Keratinocyte (primary cell): Measurements from ENCODE around the gene NCK2. TPM values are rescaled to one million over a fixed set of nuclear protein-coding genes. Genes with fewer than 3 reads are reported as not detected.

Experiments
- DNase-seq: peaks from one replicate; pipeline ENCODE4 v3.0.0-alpha.2; 2011; ENCODE audit warnings: low read depth, missing footprints, low spot score
- FAIRE-seq: peaks from 2 replicates; lab custom pipeline; 2011; peaks lifted over from hg19 to GRCh38; lab: Jason Lieb, UNC
- H2AFZ ChIP-seq: 2 replicates; pipeline ENCODE4 v1.6.0; 2012; ENCODE audit warnings: low read length, control low read depth, inconsistent platforms; ENCODE audit not compliant: control insufficient read depth
- H3K27ac ChIP-seq: 2 replicates; pipeline ENCODE4 v1.5.1; 2011; ENCODE audit warnings: low read length; ENCODE audit not compliant: control insufficient read depth, insufficient read depth
- H3K27me3 ChIP-seq: 3 replicates; pipeline ENCODE4 v1.6.0; 2011; ENCODE audit warnings: low read length; ENCODE audit not compliant: control insufficient read depth, insufficient read depth; ENCODE audit errors: extremely low read depth
- H3K36me3 ChIP-seq, 2 experiments: 2 replicates in 1 of 2; 3 replicates in 1 of 2; pipeline ENCODE4 v1.5.1; 2011; ENCODE audit warnings: low read length in 2 of 2, mild to moderate bottlenecking in 1 of 2; ENCODE audit not compliant: control insufficient read depth in 2 of 2, insufficient read depth in 2 of 2; ENCODE audit errors: extremely low read depth in 1 of 2
- H3K4me1 ChIP-seq: 3 replicates; pipeline ENCODE4 v1.5.1; 2011; ENCODE audit warnings: low read length; ENCODE audit not compliant: control insufficient read depth, insufficient read depth; ENCODE audit errors: extremely low read depth
- H3K4me2 ChIP-seq: 3 replicates; pipeline ENCODE4 v1.6.0; 2011; ENCODE audit warnings: low read depth, low read length; ENCODE audit not compliant: control insufficient read depth, insufficient read depth; ENCODE audit errors: extremely low read depth
- H3K4me3 ChIP-seq, 3 experiments: fragments of 200-600 bp in 1 of 3; sonication (generic) in 1 of 3; 2 replicates in 2 of 3; 3 replicates in 1 of 3; pipeline ENCODE4 v1.5.1; 2011 to 2016; ENCODE audit warnings: low read length in 3 of 3, mild to moderate bottlenecking in 3 of 3, control low read depth in 2 of 3, inconsistent platforms in 1 of 3, low read depth in 1 of 3, mixed read lengths in 1 of 3, mixed run types in 1 of 3, moderate library complexity in 1 of 3; ENCODE audit not compliant: control insufficient read depth in 2 of 3, insufficient read depth in 2 of 3; ENCODE audit errors: extremely low read depth in 1 of 3
- H3K79me2 ChIP-seq: 2 replicates; pipeline ENCODE4 v1.6.0; 2012; ENCODE audit warnings: low read length; ENCODE audit not compliant: control insufficient read depth, insufficient read depth
- H3K9ac ChIP-seq: 3 replicates; pipeline ENCODE4 v1.6.0; 2011; ENCODE audit warnings: low read length; ENCODE audit not compliant: control insufficient read depth, insufficient read depth; ENCODE audit errors: extremely low read depth
- H3K9me1 ChIP-seq: 3 replicates; pipeline ENCODE4 v1.6.0; 2011; ENCODE audit warnings: low read length; ENCODE audit not compliant: control insufficient read depth, insufficient read depth; ENCODE audit errors: extremely low read depth
- H3K9me3 ChIP-seq: 2 replicates; pipeline ENCODE4 v1.5.1; 2012; ENCODE audit warnings: low read depth, low read length; ENCODE audit not compliant: control insufficient read depth
- H4K20me1 ChIP-seq: 3 replicates; pipeline ENCODE4 v1.6.0; 2011; ENCODE audit warnings: low read length; ENCODE audit not compliant: control insufficient read depth, insufficient read depth; ENCODE audit errors: extremely low read depth
- CTCF ChIP-seq, 3 experiments: IDR thresholded peaks in 1 of 3; conservative IDR thresholded peaks in 1 of 3; optimal IDR thresholded peaks in 1 of 3; 2 replicates in 2 of 3; 3 replicates in 1 of 3; pipeline versions ENCODE3 to v1.5.1; 2011; ENCODE audit warnings: low read length in 3 of 3, mild to moderate bottlenecking in 3 of 3, moderate library complexity in 2 of 3, control low read depth in 1 of 3, inconsistent platforms in 1 of 3; ENCODE audit not compliant: insufficient read depth in 2 of 3; ENCODE audit errors: extremely low read depth in 1 of 3
- EZH2 ChIP-seq: IDR thresholded peaks from one replicate; pipeline ENCODE4 v1.6.1; 2012; ENCODE audit warnings: inconsistent platforms, mild to moderate bottlenecking, low read length, moderate library complexity
- dilution Hi-C: fragments of 300-500 bp; cut with MboI; formaldehyde crosslinking; loops from one replicate; pipeline ENCODE4 v1.7.0; 2020; ENCODE audit warnings: low sequenced_read_pairs; ENCODE audit not compliant: extremely low pct_ligation_motif_present
- polyA plus RNA-seq, 5 experiments: library from polyadenylated mRNA; depleted of rRNA in 3 of 5; stranded (reverse) in 3 of 5; stranded (forward) in 1 of 5; unstranded in 1 of 5; fragments of >200 nt; gene quantifications; 1 replicate in 1 of 5; 2 replicates in 3 of 5; 3 replicates in 1 of 5; pipeline versions ENCODE4 v1.2.1 to v1.2.3, GENCODE V29; 2011 to 2012; ENCODE audit warnings: missing spikeins in 2 of 5, low read depth in 1 of 5, low replicate concordance in 1 of 5

NCK2 gene
- polyA plus RNA-seq, 1 donor (not counting 4 experiments of a cell fraction or from before 2014, with no cell fraction given) = 31.4 TPM

- Histone ChIP-seq H3K79me2 (peaks cover 19% of the 10 kb centered on the region), H3K4me3 (no peak overlapping the region), H2AFZ (no peak overlapping the region), H3K4me1 (no peaks in the 10 kb centered on the region), H3K4me2 (no peak overlapping the region), H3K9ac (no peak overlapping the region), H4K20me1 (no peaks in the 10 kb centered on the region), H3K9me3 (peaks cover 2% of the 10 kb centered on the region), H3K27me3 (no peaks in the 10 kb centered on the region), H3K27ac (no peak overlapping the region), H3K9me1 (no peaks in the 10 kb centered on the region), H3K36me3 (peaks cover 4 to 10% of the 10 kb centered on the region in 2 experiments)
- DNase-seq = no peak
- dilution Hi-C loops = no loop called here
- FAIRE-seq = no peak
- no peak for TF ChIP-seq EZH2
- no peak for TF ChIP-seq CTCF (optimal IDR thresholded peaks at IDR 0.05 in 1 of 3, IDR thresholded peaks at IDR 0.05 in 1 of 3, conservative IDR thresholded peaks at IDR 0.05 in 1 of 3; ENCODE audit: extremely low read depth in 1 of 3, insufficient read depth in 2 of 3, low read length in 3 of 3)
These were observed 136.8 kb downstream of the NCK2 start for GRCh38 chr2:105881286-105882136.

DNA sequence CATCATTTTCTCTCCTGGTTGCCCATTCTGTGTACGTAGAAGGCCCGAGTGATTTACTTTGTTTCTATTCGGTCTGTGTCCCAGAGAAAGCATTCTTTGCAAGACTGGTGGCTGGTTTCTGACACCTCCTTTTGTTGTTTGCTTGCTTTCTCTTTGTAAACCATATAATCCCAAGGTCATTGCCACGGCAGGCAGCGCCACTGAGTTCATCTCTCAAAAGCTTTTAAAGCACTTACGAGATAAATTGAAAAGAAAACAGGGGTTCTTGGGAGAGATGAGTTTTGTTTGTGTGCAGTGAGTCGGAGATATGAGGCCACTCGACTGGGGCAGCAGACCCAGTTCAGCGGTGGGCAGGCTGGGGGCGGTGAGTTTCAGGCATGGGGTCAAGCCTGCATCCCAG lies 137.6 kb downstream of the NCK2 start:
- H3K4me1 ChIP-seq = no peaks in the 10 kb centered on the region
- DNase-seq = no peak
- H3K9me1 ChIP-seq = no peaks in the 10 kb centered on the region
- no peaks in the 10 kb centered on the region for H3K27me3 ChIP-seq
- TF ChIP-seq CTCF (optimal IDR thresholded peaks at IDR 0.05 in 1 of 3, IDR thresholded peaks at IDR 0.05 in 1 of 3, conservative IDR thresholded peaks at IDR 0.05 in 1 of 3; ENCODE audit: extremely low read depth in 1 of 3, insufficient read depth in 2 of 3, low read length in 3 of 3) (no peak), EZH2 (no peak)
- no peak overlapping the region for H2AFZ ChIP-seq
- dilution Hi-C loops = no loop called here
- peaks cover 2% of the 10 kb centered on the region for H3K9me3 ChIP-seq
- no peak overlapping the region for H3K4me2 ChIP-seq
- H3K79me2 ChIP-seq = peaks cover 24% of the 10 kb centered on the region
- FAIRE-seq = no peak
- no peak overlapping the region for H3K27ac ChIP-seq
- H4K20me1 ChIP-seq = no peaks in the 10 kb centered on the region
- no peak overlapping the region for H3K9ac ChIP-seq
- H3K4me3 ChIP-seq = no peak overlapping the region
- H3K36me3 ChIP-seq = peaks cover 0 to 6% of the 10 kb centered on the region in 2 experiments
